ENCODE measurements around the gene USP24. TPM values are rescaled to one million over a fixed set of nuclear protein-coding genes. Genes with fewer than 3 reads are reported as not detected.

USP24 gene
- total and polyA plus RNA-seq, 10 of the 15 experiments (the other 5 are each of a cell fraction or from before 2014, with no cell fraction given), result 4.6 to 36.5 (median 25.3) TPM

DNA sequence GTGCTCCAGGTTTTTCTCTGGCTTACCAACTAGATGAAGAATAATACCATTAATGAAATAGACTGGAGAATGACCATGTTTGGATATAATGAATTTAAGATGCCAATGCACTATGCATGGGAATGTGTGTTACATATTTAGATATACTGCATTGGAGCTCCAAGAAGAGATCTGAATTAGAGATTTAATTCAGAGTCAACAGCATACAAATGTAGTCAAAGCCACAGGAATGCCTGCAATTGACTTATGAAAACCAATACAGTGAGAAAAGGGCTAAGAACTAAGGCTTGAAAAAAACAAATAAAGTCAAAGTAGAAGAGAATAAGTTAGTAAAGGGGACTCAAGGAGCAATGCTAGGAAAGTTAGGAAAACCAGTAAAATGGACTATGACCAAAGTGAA is 59.1 kb downstream of the USP24 start (continued):
- TF ChIP-seq CHD2 (IDR thresholded peaks at IDR 0.05; ENCODE audit: borderline replicate concordance, low read depth, low read length) (no peak), SMAD5 (IDR thresholded peaks at IDR 0.05; ENCODE audit: low read depth) (no peak), SIN3A (IDR thresholded peaks at IDR 0.05; ENCODE audit: low read depth, low read length) (no peak), RCOR1 (conservative IDR thresholded peaks at IDR 0.05; ENCODE audit: low read depth, low read length) (no peak), RFX5 (IDR thresholded peaks at IDR 0.05; ENCODE audit: low read depth, low read length) (no peak), CBX3 (IDR thresholded peaks at IDR 0.05; ENCODE audit: borderline replicate concordance, low read depth) (no peak), ETV6 (conservative IDR thresholded peaks at IDR 0.05 in 1 of 2, IDR thresholded peaks at IDR 0.05 in 1 of 2; ENCODE audit: borderline replicate concordance in 1 of 2, low read depth in 1 of 2) (no peak), WRNIP1 (IDR thresholded peaks at IDR 0.05; ENCODE audit: borderline replicate concordance, low read depth, low read length) (no peak)
- TF ChIP-seq, protein P1, sequence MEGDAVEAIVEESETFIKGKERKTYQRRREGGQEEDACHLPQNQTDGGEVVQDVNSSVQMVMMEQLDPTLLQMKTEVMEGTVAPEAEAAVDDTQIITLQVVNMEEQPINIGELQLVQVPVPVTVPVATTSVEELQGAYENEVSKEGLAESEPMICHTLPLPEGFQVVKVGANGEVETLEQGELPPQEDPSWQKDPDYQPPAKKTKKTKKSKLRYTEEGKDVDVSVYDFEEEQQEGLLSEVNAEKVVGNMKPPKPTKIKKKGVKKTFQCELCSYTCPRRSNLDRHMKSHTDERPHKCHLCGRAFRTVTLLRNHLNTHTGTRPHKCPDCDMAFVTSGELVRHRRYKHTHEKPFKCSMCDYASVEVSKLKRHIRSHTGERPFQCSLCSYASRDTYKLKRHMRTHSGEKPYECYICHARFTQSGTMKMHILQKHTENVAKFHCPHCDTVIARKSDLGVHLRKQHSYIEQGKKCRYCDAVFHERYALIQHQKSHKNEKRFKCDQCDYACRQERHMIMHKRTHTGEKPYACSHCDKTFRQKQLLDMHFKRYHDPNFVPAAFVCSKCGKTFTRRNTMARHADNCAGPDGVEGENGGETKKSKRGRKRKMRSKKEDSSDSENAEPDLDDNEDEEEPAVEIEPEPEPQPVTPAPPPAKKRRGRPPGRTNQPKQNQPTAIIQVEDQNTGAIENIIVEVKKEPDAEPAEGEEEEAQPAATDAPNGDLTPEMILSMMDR (IDR thresholded peaks at IDR 0.05 in 2 of 3, conservative IDR thresholded peaks at IDR 0.05 in 1 of 3; ENCODE audit: control insufficient read depth in 2 of 3, extremely low read depth in 1 of 3, insufficient read depth in 1 of 3, low read depth in 3 of 3, low read length in 3 of 3), result no peak

DNA sequence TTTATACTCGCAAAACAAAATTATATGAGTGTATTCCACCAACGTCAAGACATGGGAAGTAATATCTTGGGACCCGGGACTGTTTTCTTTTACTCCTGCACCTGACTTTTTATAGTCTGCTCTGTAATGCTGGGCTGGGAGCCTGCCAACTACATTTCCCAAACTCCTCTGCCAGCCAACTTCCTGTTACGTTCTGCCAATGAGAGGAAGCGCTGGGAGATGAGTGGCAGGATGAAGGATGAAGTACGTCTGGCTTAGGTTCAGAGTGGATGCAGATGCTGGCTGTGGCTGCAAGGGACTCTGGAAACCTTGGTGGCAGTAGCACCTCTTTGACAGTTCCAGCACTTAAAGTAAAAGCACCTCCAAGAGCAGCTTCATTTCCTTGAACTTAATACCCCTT is 59.6 kb downstream of the USP24 start:
- peaks cover 13% of the 10 kb centered on the region; the same call in 1 of the 2 replicates for H3K4me1 ChIP-seq (ENCODE audit: control insufficient read depth, insufficient read depth, low read length)
- ChIA-PET POLR2A (no interaction called here), SMC1A (ENCODE audit: uncharacterized antibody, unreplicated experiment) (interaction anchor here (0.9 to 7.2 kb wide), 2 partner anchors 13 to 96 kb away, joined by 3 to 34 read pairs; no protein-coding TSS in a partner anchor), RAD21 (ENCODE audit: unreplicated experiment) (no interaction called here), CTCF (interaction anchor here (1.2 kb wide), 1 partner anchor 17 kb away, joined by 3 read pairs; no protein-coding TSS in a partner anchor)
- in situ Hi-C loops (cut with MboI) (no loop called here), intact Hi-C loops (cut with micrococcal nuclease; ENCODE audit: unreplicated experiment) (no loop called here)
- no TSS peak for BruUV-seq (replicated peaks)
- no peak overlapping the region for H3K4me3 ChIP-seq
- peak; percentile 40; the same call in 1 of the 2 replicates for TF ChIP-seq GABPA (IDR thresholded peaks at IDR 0.05; ENCODE audit: low read depth)
- TF ChIP-seq RELA (IDR thresholded peaks at IDR 0.05; ENCODE audit: borderline replicate concordance, partially characterized antibody), result no peak
- TF ChIP-seq, protein P2, sequence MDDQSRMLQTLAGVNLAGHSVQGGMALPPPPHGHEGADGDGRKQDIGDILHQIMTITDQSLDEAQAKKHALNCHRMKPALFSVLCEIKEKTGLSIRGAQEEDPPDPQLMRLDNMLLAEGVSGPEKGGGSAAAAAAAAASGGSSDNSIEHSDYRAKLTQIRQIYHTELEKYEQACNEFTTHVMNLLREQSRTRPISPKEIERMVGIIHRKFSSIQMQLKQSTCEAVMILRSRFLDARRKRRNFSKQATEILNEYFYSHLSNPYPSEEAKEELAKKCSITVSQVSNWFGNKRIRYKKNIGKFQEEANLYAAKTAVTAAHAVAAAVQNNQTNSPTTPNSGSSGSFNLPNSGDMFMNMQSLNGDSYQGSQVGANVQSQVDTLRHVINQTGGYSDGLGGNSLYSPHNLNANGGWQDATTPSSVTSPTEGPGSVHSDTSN (IDR thresholded peaks at IDR 0.05; ENCODE audit: insufficient replicate concordance, low read depth, low read length), result peak; percentile 10
- no peak for TF ChIP-seq BMI1 (IDR thresholded peaks at IDR 0.05; ENCODE audit: borderline replicate concordance)
- no peak for TF ChIP-seq ZNF207 (IDR thresholded peaks at IDR 0.05; ENCODE audit: borderline replicate concordance)
- TF ChIP-seq POLR2AphosphoS5 (IDR thresholded peaks at IDR 0.05; ENCODE audit: low read length), result no peak
- TF ChIP-seq, protein P3, sequence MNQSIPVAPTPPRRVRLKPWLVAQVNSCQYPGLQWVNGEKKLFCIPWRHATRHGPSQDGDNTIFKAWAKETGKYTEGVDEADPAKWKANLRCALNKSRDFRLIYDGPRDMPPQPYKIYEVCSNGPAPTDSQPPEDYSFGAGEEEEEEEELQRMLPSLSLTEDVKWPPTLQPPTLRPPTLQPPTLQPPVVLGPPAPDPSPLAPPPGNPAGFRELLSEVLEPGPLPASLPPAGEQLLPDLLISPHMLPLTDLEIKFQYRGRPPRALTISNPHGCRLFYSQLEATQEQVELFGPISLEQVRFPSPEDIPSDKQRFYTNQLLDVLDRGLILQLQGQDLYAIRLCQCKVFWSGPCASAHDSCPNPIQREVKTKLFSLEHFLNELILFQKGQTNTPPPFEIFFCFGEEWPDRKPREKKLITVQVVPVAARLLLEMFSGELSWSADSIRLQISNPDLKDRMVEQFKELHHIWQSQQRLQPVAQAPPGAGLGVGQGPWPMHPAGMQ (IDR thresholded peaks at IDR 0.05; ENCODE audit: borderline replicate concordance), result no peak
- no peak for TF ChIP-seq RAD21 (IDR thresholded peaks at IDR 0.05; ENCODE audit: insufficient read depth, low read depth, low read length)
- TF ChIP-seq POU2F2 (IDR thresholded peaks at IDR 0.05; ENCODE audit: borderline replicate concordance, low read depth, low read length), result no peak
- TF ChIP-seq ETV6 (conservative IDR thresholded peaks at IDR 0.05 in 1 of 2, IDR thresholded peaks at IDR 0.05 in 1 of 2; ENCODE audit: borderline replicate concordance in 1 of 2, low read depth in 1 of 2), result no peak
- H3K9ac ChIP-seq (ENCODE audit: control insufficient read depth, insufficient read depth, low read length), result no peak overlapping the region
- no peak overlapping the region for H2AFZ ChIP-seq (ENCODE audit: control insufficient read depth, low read depth, low read length)
- no peak for DNase-seq (ENCODE audit: low read depth, low spot score)
- no peak for ATAC-seq
- H4K20me1 ChIP-seq (ENCODE audit: control insufficient read depth, insufficient read depth), result no peaks in the 10 kb centered on the region
- WGBS (ENCODE audit: insufficient coverage, insufficient replicate concordance, low lambda C conversion rate, missing lambda C conversion rate), result 89% methylated on average over 6 of the region's 6 CpGs
- H3K79me2 ChIP-seq (ENCODE audit: control insufficient read depth, insufficient read depth, low read length), result no peaks in the 10 kb centered on the region
- H3K9me3 ChIP-seq (replicated peaks; ENCODE audit: control insufficient read depth, insufficient read depth, low read length), result no peaks in the 10 kb centered on the region
- FAIRE-seq, result no peak
- peaks cover 4 to 25% of the 10 kb centered on the region in 2 experiments for H3K36me3 ChIP-seq (ENCODE audit: control insufficient read depth in 2 of 2, insufficient read depth in 2 of 2, low read length in 1 of 2)
- H3K4me2 ChIP-seq (ENCODE audit: control insufficient read depth, insufficient read depth), result no peak overlapping the region
- no peak overlapping the region for H3K27ac ChIP-seq (ENCODE audit: control insufficient read depth, insufficient read depth)
- no peaks in the 10 kb centered on the region for H3K27me3 ChIP-seq (replicated peaks in 1 of 2; ENCODE audit: control insufficient read depth in 2 of 2, insufficient read depth in 2 of 2, low read length in 1 of 2)

Measured in GM12878 (cell line).